Cardiac muscle cell (in vitro differentiated cells and primary cell): ENCODE measurements around the gene MCL1. TPM values are rescaled to one million over a fixed set of nuclear protein-coding genes. Genes with fewer than 3 reads are reported as not detected.

Experiments
- DNase-seq, 2 donors: peaks; one replicate each; pipeline versions ENCODE4 v3.0.0 to v3.0.0-alpha.2; 2010 to 2017; ENCODE audit warnings: low read depth in 1 of 2, low spot score in 1 of 2
- H3K27ac ChIP-seq: fragments of 200-600 bp; sonication (generic); 2 replicates; pipeline ENCODE4 v1.5.1; 2016
- H3K27me3 ChIP-seq: fragments of 200-600 bp; sonication (generic); 2 replicates; pipeline ENCODE4 v1.6.0; 2016; ENCODE audit warnings: control low read depth
- H3K36me3 ChIP-seq: fragments of 200-600 bp; sonication (generic); 2 replicates; pipeline ENCODE4 v1.5.1; 2016; ENCODE audit warnings: control low read depth
- H3K4me1 ChIP-seq: fragments of 200-600 bp; sonication (generic); 2 replicates; pipeline ENCODE4 v1.8.1; 2017; ENCODE audit warnings: low read depth, mild to moderate bottlenecking, mixed run types
- H3K4me3 ChIP-seq: fragments of 200-600 bp; sonication (generic); 2 replicates; pipeline ENCODE4 v1.5.1; 2016; ENCODE audit warnings: mild to moderate bottlenecking
- H3K9me3 ChIP-seq: fragments of 200-600 bp; sonication (generic); 2 replicates; pipeline ENCODE4 v1.5.1; 2017; ENCODE audit warnings: low read depth, mild to moderate bottlenecking, control low read depth
- CTCF ChIP-seq: IDR thresholded peaks from 2 replicates; pipeline ENCODE4 v1.5.1; 2012; ENCODE audit warnings: low read depth, mild to moderate bottlenecking, low read length
- polyA plus RNA-seq: library from polyadenylated mRNA; unstranded; fragments of >200 nt; fragmentation: Nextera tagmentation; extraction: Ambion mirVana; gene quantifications from 2 replicates; pipeline ENCODE4 v1.2.1, GENCODE V29; 2016
- total RNA-seq: library from RNA; depleted of rRNA; stranded (reverse); fragments of >200 nt; gene quantifications from 2 replicates; pipeline ENCODE4 v1.2.3, GENCODE V29; 2016

MCL1 gene
- total and polyA plus RNA-seq, 2 experiments from 2014 or later, result 65.2 to 101 TPM

- H3K36me3 ChIP-seq, result no peaks in the 10 kb centered on the region
- no peak for TF ChIP-seq CTCF
- H3K27me3 ChIP-seq, result no peaks in the 10 kb centered on the region
- no peaks in the 10 kb centered on the region for H3K9me3 ChIP-seq
- H3K27ac ChIP-seq, result peak overlapping the region; percentile 81
- no peak overlapping the region for H3K4me3 ChIP-seq
- peaks cover 9% of the 10 kb centered on the region for H3K4me1 ChIP-seq
- no peak for DNase-seq
These were observed 27.7 kb downstream of the MCL1 start for GRCh38 chr1:150551784-150552127.

DNA sequence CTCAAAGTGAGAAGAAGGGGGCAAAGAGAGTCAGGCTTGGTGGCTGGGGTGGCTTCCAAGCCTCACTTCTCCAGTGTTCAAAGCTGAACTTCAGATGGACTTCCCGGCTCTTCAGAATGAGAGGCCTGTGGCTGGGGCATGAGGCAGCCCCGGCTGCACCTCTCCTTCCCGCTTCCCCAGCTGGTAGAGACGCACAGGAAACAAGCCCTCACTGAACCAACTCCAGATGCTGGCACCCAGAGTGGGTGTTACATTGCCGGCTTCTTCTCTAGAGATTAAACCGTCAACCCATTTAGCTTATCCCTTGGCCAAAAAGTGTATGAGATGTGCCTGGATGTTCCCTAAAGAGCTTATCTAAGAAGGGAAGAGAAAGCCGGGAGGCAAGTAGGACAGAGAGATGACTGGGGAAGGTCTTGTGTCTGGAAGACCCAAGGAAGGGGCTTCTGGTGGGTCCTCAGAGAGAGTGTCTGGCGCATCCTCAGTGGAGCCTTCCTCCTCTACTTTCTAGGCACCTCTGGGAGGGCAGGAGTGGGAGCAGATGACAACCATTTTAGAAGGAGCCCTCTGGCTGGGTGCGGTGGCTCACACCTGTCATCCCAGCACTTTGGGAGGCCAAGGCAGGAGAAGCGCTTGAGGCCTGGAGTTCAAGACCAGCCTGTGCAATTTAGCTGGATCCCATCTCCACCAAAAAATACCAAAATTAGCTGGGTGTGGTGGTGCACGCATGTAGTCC, 28.2 kb downstream of the MCL1 start:
- DNase-seq, result no peak
- peaks cover 9% of the 10 kb centered on the region for H3K4me1 ChIP-seq
- H3K4me3 ChIP-seq, result no peak overlapping the region
- H3K36me3 ChIP-seq, result no peaks in the 10 kb centered on the region
- TF ChIP-seq CTCF, result no peak
- no peaks in the 10 kb centered on the region for H3K9me3 ChIP-seq
- no peaks in the 10 kb centered on the region for H3K27me3 ChIP-seq
- peak overlapping the region; percentile 73 for H3K27ac ChIP-seq

GRCh38 chr1:150550222-150551050, 29.0 kb downstream of the MCL1 start:
- Histone ChIP-seq H3K4me3 (no peak overlapping the region), H3K4me1 (peaks cover 14% of the 10 kb centered on the region), H3K27ac (peak overlapping the region; percentile 73), H3K27me3 (no peaks in the 10 kb centered on the region), H3K9me3 (no peaks in the 10 kb centered on the region), H3K36me3 (no peaks in the 10 kb centered on the region)
- no peak for DNase-seq
- TF ChIP-seq CTCF, result no peak

DNA sequence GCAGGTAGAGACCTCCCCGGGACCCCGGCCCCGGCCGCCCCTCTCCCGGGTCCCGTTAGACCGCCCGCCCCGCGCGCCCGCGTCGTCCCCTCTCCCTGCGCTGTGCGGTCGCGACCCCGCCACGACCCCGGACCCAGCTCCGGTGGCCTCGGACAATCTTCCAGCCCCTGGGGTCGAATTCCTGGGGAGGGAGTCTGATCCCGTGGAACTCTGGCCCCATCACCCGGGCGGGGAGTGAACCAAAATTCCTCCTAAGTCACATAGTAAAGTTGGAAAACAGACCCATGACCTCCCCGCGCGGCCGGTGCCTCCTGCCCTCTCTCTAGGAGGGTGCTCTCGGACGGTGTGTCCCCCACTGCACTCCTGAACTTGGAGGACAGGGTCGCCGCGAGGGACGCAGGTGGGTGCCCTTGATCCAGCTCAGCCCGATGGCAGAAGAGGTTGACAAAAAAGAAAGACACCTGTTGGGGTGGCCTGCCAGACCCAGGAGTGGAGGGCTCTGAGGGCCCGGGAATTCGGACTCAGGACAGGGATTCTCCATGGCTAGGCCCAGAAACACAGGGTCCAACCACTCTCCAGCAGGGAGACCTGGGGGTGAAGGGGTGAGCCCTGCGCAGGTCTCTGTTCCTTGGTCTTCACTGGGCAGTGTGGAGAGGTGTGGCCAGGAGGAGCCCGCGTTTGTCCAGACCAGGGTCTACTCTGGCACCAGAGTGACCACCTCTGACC, 29.8 kb downstream of the MCL1 start:
- peak in 1 of 2 donors; percentile 50 for DNase-seq
- no peaks in the 10 kb centered on the region for H3K27me3 ChIP-seq
- no peaks in the 10 kb centered on the region for H3K9me3 ChIP-seq
- H3K36me3 ChIP-seq, result no peaks in the 10 kb centered on the region
- TF ChIP-seq CTCF, result no peak
- H3K27ac ChIP-seq, result peak overlapping the region; percentile 73
- H3K4me1 ChIP-seq, result peaks cover 20% of the 10 kb centered on the region
- peak overlapping the region; percentile 43 for H3K4me3 ChIP-seq

DNA sequence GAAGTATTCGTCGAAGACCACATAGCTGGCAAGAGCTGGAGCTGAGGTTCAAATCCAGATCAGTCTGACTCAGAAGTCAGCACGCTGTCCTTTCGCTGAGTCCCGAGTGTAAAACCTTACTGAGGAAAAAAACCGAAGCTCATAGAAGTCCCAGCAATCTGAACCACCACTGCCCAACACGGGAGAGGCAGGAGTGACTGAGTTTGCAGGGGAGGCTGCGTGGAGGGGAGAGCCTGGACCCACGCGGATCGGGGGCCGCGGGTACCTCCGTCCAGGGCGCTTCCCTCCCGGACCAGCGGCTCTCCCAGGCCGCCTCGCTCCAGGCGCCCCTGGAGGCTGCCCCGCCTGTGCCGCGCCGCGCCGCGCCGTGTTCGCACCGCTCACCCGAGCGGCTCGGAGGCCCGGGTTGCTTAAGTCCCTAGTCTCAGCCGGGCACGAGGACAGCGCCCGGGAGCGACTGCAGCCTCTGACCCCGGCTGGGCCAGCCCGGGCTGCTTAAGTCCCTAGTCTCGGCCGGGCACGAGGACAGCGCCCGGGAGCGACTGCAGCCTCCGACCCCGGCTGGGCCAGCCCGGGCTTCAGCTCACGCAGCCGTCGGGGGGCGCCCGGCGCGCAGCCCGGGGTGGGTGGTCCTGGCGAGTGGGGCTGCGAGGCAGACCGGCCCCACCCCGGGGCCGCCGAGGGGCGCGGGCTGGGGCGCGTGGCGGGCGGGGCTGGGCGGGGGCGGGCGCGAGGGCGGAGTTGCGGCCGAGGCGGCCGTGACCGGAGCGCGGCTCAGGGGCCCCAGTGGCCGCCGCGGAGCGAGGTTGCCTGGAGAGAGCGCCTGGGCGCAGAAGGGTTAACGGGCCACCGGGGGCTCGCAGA, 30.5 kb downstream of the MCL1 start, which contains the start of gene ADAMTSL4:
TSS of gene ADAMTSL4 (plus strand) at position 777 of the 864 bp plus-strand sequence. CDS start 2,881 bp downstream, outside the sequence.
- DNase-seq, result peak; percentile 84 to 87
- Histone ChIP-seq H3K36me3 (no peaks in the 10 kb centered on the region), H3K9me3 (no peaks in the 10 kb centered on the region), H3K27me3 (no peaks in the 10 kb centered on the region), H3K27ac (peak within 1 kb of the TSS; percentile 73), H3K4me3 (peak within 1 kb of the TSS; percentile 43), H3K4me1 (peaks cover 20% of the 10 kb centered on the region)
- peak; percentile 34 for TF ChIP-seq CTCF
